VCaP (cell line): ENCODE results near the gene KCNE2.
"Not testable (repeated sequence)": the region's sequence is repeated elsewhere in the genome, so short reads cannot be mapped to it uniquely, and the experiment has no call there.

Experiments used
- H3K27ac ChIP-seq: fragments of 450-650 bp; 2 replicates; pipeline ENCODE4 v1.5.1; 2017

The KCNE2 gene

GRCh38 chr21:34400522-34400921, 36.7 kb downstream of the KCNE2 start:
- not testable (repeated sequence) for H3K27ac ChIP-seq

GRCh38 chr21:34404742-34405141, 40.9 kb downstream of the KCNE2 start:
- H3K27ac ChIP-seq: not testable (repeated sequence)

- not testable (repeated sequence) for H3K27ac ChIP-seq
Measured at GRCh38 chr21:34405686-34406085, 41.9 kb downstream of the KCNE2 start.

GRCh38 chr21:34406102-34406501, 42.3 kb downstream of the KCNE2 start:
- not testable (repeated sequence) for H3K27ac ChIP-seq

DNA sequence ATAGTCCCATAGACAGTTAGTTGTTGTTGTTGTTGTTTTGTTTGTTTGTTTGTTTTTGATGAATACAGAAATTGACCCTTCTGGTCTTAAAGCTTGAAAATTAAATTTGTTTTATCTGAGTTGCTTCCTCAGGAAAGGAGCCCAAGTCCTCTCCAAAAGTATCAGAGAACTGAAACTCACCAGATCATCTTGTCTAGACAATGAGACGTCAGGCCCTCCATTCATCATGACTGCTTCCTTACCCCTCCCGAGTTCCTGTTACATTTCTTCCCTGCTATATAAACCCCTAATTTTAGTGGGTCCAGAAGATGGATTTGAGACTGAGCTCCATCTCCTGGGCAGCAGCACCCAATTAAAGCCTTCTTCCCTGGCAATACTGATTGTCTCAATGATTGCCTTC, 42.9 kb downstream of the KCNE2 start:
- H3K27ac ChIP-seq: not testable (repeated sequence)

DNA sequence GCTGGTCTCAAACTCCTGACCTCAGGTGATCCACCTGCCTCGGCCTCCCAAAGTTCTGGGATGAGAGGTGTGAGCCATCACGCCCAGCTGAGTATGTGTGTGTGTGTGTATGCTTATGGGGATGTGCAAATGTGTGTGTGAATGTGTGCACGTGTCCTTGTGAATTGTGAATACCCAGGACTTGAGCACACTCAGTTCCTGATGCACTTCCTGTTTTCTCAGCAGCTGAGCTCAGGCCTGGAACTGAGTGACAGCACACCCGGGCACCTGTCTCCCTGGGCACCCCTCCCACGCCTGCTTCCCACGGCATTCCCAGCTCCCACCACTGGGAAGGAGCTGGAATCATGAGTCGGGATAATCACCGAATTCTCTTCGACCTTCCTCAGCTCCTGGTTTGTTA, 43.5 kb downstream of the KCNE2 start:
- not testable (repeated sequence) for H3K27ac ChIP-seq

DNA sequence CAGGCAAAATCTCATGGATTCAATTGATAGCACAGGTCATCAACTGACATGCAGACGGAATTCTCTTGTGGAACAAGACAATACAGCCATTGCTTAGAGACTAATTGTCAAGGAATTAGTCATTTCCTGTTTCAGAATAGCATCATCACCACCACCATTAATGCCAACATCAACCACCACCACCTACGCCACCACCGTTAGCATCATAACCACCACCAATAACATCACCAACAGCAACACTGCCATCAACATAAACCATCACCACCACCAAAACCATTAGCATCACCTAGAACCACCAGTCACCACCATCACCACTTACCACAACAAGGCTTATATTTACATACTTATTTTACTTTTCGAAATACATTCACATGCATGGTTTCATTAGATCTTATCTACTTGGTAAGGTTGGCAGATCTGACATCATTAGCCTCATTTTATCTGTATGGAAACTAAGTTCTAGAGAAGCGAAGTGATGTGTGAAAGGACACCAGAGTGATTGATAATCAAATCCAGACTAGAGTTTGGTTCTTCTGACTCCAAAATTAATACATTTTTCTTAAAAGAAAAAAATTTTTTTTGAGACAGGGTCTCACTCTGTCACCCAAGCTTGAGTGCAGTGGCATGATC, 53.8 kb downstream of the KCNE2 start:
- not testable (repeated sequence) for H3K27ac ChIP-seq
